HCT116 (cell line): Measurements from ENCODE around the gene OR10G6. TPM values are rescaled to one million over a fixed set of nuclear protein-coding genes. Genes with fewer than 3 reads are reported as not detected.

ENCODE experiments used
- ATAC-seq: fragments of 200-7000 bp; cut with Tn5 transposase; 2 replicates; pipeline ENCODE4 v1.9.1; 2020; ENCODE audit warnings: mild to moderate bottlenecking, moderate library complexity
- BruUV-seq: library from RNA; stranded (reverse); fragments of 400-500 nt; replicated peaks from 2 replicates; lab custom pipeline; 2021; lab: Mats Ljungman, UMichigan
- CTCF ChIA-PET: fragments of 300-600 bp; sonication (Branson Sonifier 250); formaldehyde crosslinking; loops from one replicate; lab custom pipeline; 2021; ENCODE audit warnings: antibody characterized with exemption; lab: Charles Lee
- POLR2A ChIA-PET: fragments of 300-600, 350-600 bp; sonication (Branson Sonifier 250); formaldehyde crosslinking; loops from one replicate; lab custom pipeline; 2021; ENCODE audit warnings: antibody characterized with exemption; lab: Charles Lee
- RAD21 ChIA-PET, 2 experiments: fragments of 300-600 bp; sonication (Branson Sonifier 250); formaldehyde crosslinking; loops; one replicate each; lab custom pipeline; 2023; ENCODE audit warnings: low total read pairs in 2 of 2; ENCODE audit not compliant: uncharacterized antibody in 2 of 2, unreplicated experiment in 2 of 2, low non-redundant PET in 1 of 2; lab: Charles Lee
- DNase-seq: peaks from one replicate; pipeline ENCODE4 v3.0.0-alpha.2; 2010; ENCODE audit warnings: low read depth, low spot score
- H2AFZ ChIP-seq: fragments of 200-600 bp; shearing (Covaris generic), sonication (generic); 2 replicates; pipeline ENCODE4 v1.6.1; 2017; ENCODE audit warnings: low read depth, mixed run types, mixed read lengths, antibody characterized with exemption, low read length; ENCODE audit not compliant: poor library complexity, severe bottlenecking
- H3K27ac ChIP-seq: 2 replicates; pipeline ENCODE4 v1.5.1; 2012; ENCODE audit warnings: low read depth, low read length
- H3K27me3 ChIP-seq: fragments of 200-600 bp; sonication (generic); 2 replicates; pipeline ENCODE4 v1.6.1; 2016; ENCODE audit warnings: mixed run types, low read length, mixed read lengths; ENCODE audit not compliant: insufficient read depth
- H3K36me3 ChIP-seq, 2 experiments: fragments of 200-500 bp in 1 of 2; fragments of 200-600 bp in 1 of 2; sonication (Bioruptor generic) in 1 of 2; sonication (generic) in 1 of 2; 2 replicates each; pipeline versions ENCODE4 v1.5.1 to v1.6.1; 2014 to 2016; ENCODE audit warnings: low read length in 2 of 2, inconsistent platforms in 1 of 2, mixed read lengths in 1 of 2, mixed run types in 1 of 2; ENCODE audit not compliant: insufficient read depth in 2 of 2, control insufficient read depth in 1 of 2
- H3K4me1 ChIP-seq, 2 experiments: fragments of 200-600 bp in 1 of 2; sonication (generic) in 1 of 2; 2 replicates each; pipeline versions ENCODE4 v1.5.1 to v1.6.1; 2012 to 2017; ENCODE audit warnings: low read length in 2 of 2, inconsistent platforms in 1 of 2, mild to moderate bottlenecking in 1 of 2, mixed read lengths in 1 of 2, mixed run types in 1 of 2, moderate library complexity in 1 of 2; ENCODE audit not compliant: insufficient read depth in 2 of 2, control insufficient read depth in 1 of 2
- H3K4me2 ChIP-seq: fragments of 200-600 bp; sonication (generic); 2 replicates; pipeline ENCODE4 v1.6.1; 2017; ENCODE audit warnings: mixed run types, low read length, mixed read lengths
- H3K4me3 ChIP-seq, 2 experiments: fragments of 200-600 bp in 1 of 2; sonication (generic) in 1 of 2; replicated peaks in 1 of 2; 2 replicates each; pipeline ENCODE4 v1.5.1; 2011 to 2016; ENCODE audit warnings: low read length in 2 of 2, control low read depth in 1 of 2, low read depth in 1 of 2, mild to moderate bottlenecking in 1 of 2, mixed read lengths in 1 of 2, mixed run types in 1 of 2
- H3K79me2 ChIP-seq: fragments of 200-600 bp; sonication (generic); 2 replicates; pipeline ENCODE4 v1.6.1; 2017; ENCODE audit warnings: mild to moderate bottlenecking, mixed run types, low read length, moderate library complexity, mixed read lengths; ENCODE audit not compliant: insufficient read depth
- H3K9ac ChIP-seq: fragments of 200-600 bp; sonication (generic); 2 replicates; pipeline ENCODE4 v1.6.1; 2016; ENCODE audit warnings: low read length, mixed read lengths
- H3K9me2 ChIP-seq: fragments of 200-600 bp; sonication (generic), shearing (Covaris generic); 2 replicates; pipeline ENCODE4 v1.6.1; 2017; ENCODE audit warnings: mixed run types, mild to moderate bottlenecking, moderate library complexity; ENCODE audit not compliant: insufficient read depth
- H3K9me3 ChIP-seq, 2 experiments: fragments of 200-500 bp in 1 of 2; fragments of 200-600 bp in 1 of 2; sonication (Bioruptor generic) in 1 of 2; sonication (generic) in 1 of 2; 2 replicates each; pipeline ENCODE4 v1.6.1; 2014 to 2017; ENCODE audit warnings: low read length in 2 of 2, mixed read lengths in 2 of 2, inconsistent platforms in 1 of 2, low read depth in 1 of 2, mild to moderate bottlenecking in 1 of 2, mixed run types in 1 of 2, moderate library complexity in 1 of 2; ENCODE audit not compliant: control insufficient read depth in 1 of 2, insufficient read depth in 1 of 2
- H4K20me1 ChIP-seq: fragments of 200-600 bp; sonication (generic), shearing (Covaris generic); 2 replicates; pipeline ENCODE4 v1.6.1; 2017; ENCODE audit warnings: mixed run types, mild to moderate bottlenecking, moderate library complexity; ENCODE audit not compliant: insufficient read depth
- FOSL1 ChIP-seq: IDR thresholded peaks from 2 replicates; pipeline ENCODE4 v1.6.1; 2012; ENCODE audit warnings: low read depth
- JUND ChIP-seq: IDR thresholded peaks from 2 replicates; pipeline ENCODE4 v1.6.1; 2012
- YY1 ChIP-seq: IDR thresholded peaks from 2 replicates; pipeline ENCODE4 v1.6.1; 2011; ENCODE audit warnings: low read length, low read depth, moderate library complexity, mild to moderate bottlenecking; ENCODE audit not compliant: insufficient replicate concordance; ENCODE audit errors: extremely low read depth
- intact Hi-C: fragments of 100-400 bp; cut with micrococcal nuclease; formaldehyde crosslinking; loops from 2 replicates; pipeline ENCODE4 v1.10.0; 2022
- total RNA-seq: library from RNA; stranded (reverse); gene quantifications from one replicate; pipeline ENCODE4 v1.2.1, GENCODE V29; 2021; ENCODE audit not compliant: unreplicated experiment
- TF ChIP-seq, protein P1 (sequence below): IDR thresholded peaks from 2 replicates; pipeline ENCODE4 v1.6.1; 2012; ENCODE audit warnings: low read depth
- TF ChIP-seq, protein P2 (sequence below), 3 experiments: fragments of 200-600 bp in 1 of 3; sonication (generic) in 1 of 3; IDR thresholded peaks in 2 of 3; conservative IDR thresholded peaks in 1 of 3; 2 replicates each; pipeline ENCODE4 v1.5.1; 2012 to 2017; ENCODE audit warnings: low read depth in 2 of 3, low read length in 2 of 3, antibody characterized with exemption in 1 of 3, borderline replicate concordance in 1 of 3, control low read depth in 1 of 3, mild to moderate bottlenecking in 1 of 3, mixed read lengths in 1 of 3, mixed run types in 1 of 3, moderate library complexity in 1 of 3; ENCODE audit not compliant: insufficient read depth in 1 of 3

OR10G6 gene
- total RNA-seq, 1 experiment from 2014 or later: not detected

DNA sequence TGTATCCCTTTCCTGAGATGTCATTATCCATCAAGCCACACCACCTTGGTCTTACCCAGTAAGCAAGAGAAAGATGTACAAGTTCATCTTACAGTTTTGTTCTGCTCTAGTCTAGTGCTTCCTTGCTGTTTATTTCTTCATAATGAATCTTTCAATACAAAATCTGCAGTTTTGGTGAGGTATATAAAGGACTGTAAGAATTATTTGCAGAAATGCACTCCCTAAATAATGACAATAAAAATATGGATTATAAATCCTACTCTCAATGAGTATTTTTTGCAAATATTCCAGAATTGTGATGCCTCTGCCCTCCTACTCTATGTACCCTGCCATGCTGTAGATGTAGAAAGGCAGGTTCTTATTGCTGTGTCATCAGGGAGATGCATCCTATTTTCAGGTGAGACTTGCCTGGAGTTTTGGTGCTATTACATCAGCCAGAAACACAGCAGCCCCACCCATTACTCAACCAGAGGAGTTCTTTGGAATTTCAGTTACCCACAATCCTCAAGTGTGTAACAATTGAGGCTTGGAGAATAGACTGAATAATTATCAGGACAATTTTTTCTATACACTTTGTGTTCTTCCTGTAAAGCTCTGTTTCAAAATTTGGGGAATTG is 17.1 kb downstream of the OR10G6 start, which contains the start of gene OR10S1 (continued):
- TF ChIP-seq, protein P1, sequence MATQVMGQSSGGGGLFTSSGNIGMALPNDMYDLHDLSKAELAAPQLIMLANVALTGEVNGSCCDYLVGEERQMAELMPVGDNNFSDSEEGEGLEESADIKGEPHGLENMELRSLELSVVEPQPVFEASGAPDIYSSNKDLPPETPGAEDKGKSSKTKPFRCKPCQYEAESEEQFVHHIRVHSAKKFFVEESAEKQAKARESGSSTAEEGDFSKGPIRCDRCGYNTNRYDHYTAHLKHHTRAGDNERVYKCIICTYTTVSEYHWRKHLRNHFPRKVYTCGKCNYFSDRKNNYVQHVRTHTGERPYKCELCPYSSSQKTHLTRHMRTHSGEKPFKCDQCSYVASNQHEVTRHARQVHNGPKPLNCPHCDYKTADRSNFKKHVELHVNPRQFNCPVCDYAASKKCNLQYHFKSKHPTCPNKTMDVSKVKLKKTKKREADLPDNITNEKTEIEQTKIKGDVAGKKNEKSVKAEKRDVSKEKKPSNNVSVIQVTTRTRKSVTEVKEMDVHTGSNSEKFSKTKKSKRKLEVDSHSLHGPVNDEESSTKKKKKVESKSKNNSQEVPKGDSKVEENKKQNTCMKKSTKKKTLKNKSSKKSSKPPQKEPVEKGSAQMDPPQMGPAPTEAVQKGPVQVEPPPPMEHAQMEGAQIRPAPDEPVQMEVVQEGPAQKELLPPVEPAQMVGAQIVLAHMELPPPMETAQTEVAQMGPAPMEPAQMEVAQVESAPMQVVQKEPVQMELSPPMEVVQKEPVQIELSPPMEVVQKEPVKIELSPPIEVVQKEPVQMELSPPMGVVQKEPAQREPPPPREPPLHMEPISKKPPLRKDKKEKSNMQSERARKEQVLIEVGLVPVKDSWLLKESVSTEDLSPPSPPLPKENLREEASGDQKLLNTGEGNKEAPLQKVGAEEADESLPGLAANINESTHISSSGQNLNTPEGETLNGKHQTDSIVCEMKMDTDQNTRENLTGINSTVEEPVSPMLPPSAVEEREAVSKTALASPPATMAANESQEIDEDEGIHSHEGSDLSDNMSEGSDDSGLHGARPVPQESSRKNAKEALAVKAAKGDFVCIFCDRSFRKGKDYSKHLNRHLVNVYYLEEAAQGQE: no peak
- 0 out of 2 replicates have a peak, but pooled peaks have one; percentile 18 for TF ChIP-seq JUND

DNA sequence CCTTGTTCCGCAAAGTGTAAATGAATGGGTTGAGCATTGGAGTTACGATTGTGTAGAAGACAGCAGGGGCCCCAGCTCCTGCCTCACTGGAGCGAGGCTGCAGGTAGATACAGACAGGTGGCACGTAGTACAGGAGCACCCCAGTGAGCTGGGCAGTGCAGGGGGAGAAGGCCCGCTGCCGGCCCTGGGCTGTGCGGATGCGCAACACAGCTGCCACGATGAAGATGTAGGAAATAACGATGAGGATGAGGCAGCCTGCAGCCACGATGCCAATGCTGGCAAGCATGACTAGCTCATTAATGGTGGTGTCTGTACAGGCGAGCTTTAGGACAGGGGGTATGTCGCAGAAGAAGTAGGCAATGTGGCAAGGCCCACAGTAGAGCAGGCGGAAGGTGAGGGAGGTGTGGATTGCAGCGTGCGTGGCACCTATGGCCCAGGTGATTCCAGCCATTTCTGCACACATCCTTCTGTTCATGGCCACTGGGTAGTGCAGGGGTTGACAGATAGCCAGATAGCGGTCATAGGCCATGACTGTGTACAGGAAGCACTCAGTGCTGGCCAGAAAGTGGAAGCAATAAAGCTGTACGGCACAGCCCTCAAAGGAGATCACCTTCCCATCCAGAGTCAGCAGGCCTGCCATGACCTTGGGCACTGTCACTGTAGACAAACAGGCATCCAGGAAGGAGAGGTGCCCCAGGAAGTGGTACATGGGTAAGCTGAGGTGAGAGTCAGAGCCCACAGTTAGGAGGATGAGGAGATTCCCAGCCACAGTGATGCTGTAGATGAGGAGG is 18.0 kb downstream of the OR10G6 start:
- BruUV-seq: no TSS peak
- no peak for ATAC-seq
- H3K9me3 ChIP-seq: no peaks in the 10 kb centered on the region
- TF ChIP-seq YY1 (no peak), FOSL1 (no peak)
- TF ChIP-seq, protein P1: no peak
- TF ChIP-seq, protein P2, sequence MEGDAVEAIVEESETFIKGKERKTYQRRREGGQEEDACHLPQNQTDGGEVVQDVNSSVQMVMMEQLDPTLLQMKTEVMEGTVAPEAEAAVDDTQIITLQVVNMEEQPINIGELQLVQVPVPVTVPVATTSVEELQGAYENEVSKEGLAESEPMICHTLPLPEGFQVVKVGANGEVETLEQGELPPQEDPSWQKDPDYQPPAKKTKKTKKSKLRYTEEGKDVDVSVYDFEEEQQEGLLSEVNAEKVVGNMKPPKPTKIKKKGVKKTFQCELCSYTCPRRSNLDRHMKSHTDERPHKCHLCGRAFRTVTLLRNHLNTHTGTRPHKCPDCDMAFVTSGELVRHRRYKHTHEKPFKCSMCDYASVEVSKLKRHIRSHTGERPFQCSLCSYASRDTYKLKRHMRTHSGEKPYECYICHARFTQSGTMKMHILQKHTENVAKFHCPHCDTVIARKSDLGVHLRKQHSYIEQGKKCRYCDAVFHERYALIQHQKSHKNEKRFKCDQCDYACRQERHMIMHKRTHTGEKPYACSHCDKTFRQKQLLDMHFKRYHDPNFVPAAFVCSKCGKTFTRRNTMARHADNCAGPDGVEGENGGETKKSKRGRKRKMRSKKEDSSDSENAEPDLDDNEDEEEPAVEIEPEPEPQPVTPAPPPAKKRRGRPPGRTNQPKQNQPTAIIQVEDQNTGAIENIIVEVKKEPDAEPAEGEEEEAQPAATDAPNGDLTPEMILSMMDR (IDR thresholded peaks at IDR 0.05 in 2 of 3, conservative IDR thresholded peaks at IDR 0.05 in 1 of 3; ENCODE audit: borderline replicate concordance in 1 of 3, insufficient read depth in 1 of 3, low read depth in 2 of 3, low read length in 2 of 3): no peak
- H3K4me2 ChIP-seq: no peak overlapping the region
- H3K79me2 ChIP-seq: no peaks in the 10 kb centered on the region
- no peak overlapping the region for H3K9ac ChIP-seq
- no peaks in the 10 kb centered on the region for H3K4me1 ChIP-seq
- no peak overlapping the region for H3K27ac ChIP-seq
- RAD21 ChIA-PET: no interaction called here
- no peaks in the 10 kb centered on the region for H4K20me1 ChIP-seq
- no peak for DNase-seq
- H3K4me3 ChIP-seq: no peak overlapping the region
- CTCF ChIA-PET: no interaction called here
- H3K36me3 ChIP-seq: no peaks in the 10 kb centered on the region
- no peaks in the 10 kb centered on the region for H3K9me2 ChIP-seq
- H2AFZ ChIP-seq: no peak overlapping the region
- POLR2A ChIA-PET: no interaction called here
- intact Hi-C loops: no loop called here
- no peaks in the 10 kb centered on the region for H3K27me3 ChIP-seq
